Measurements from ENCODE around the gene ENPP6.

- TF ChIP-seq CTCF (IDR thresholded peaks at IDR 0.05) (no peak), EZH2 (IDR thresholded peaks at IDR 0.05; ENCODE audit: borderline replicate concordance, insufficient read depth, low read depth, low read length, poor library complexity, severe bottlenecking) (no peak)
Measured at GRCh38 chr4:184238072-184238745, 20.5 kb upstream of the ENPP6 start.
